Hepatocyte (in vitro differentiated cells): ENCODE results near the gene TSPEAR.

Source experiments
- CTCF ChIP-seq: fragments of 200-600 bp; sonication (generic); IDR thresholded peaks from 2 replicates; pipeline ENCODE4 v1.5.1; 2016; ENCODE audit warnings: antibody characterized with exemption, mild to moderate bottlenecking; ENCODE audit not compliant: poor library complexity
- EZH2 ChIP-seq: fragments of 200-600 bp; sonication (generic); IDR thresholded peaks from 2 replicates; pipeline ENCODE4 v1.6.1; 2016; ENCODE audit warnings: antibody characterized with exemption, mild to moderate bottlenecking, borderline replicate concordance

- TF ChIP-seq CTCF (no peak), EZH2 (no peak)
Measured at GRCh38 chr21:44511219-44511937, 200.0 kb downstream of the TSPEAR start.
